OCI-LY3 (cell line): ENCODE data around the gene PSEN1.

Experiments
- EZH2phosphoT487 ChIP-seq: fragments of 200-600 bp; shearing (Covaris generic); IDR thresholded peaks from 2 replicates; pipeline ENCODE4 v1.6.1; 2018; ENCODE audit warnings: antibody characterized with exemption, mixed run types, low read depth
- TF ChIP-seq, protein P1 (sequence below): fragments of 200-600, 300-600 bp; sonication (generic); IDR thresholded peaks from 2 replicates; pipeline ENCODE4 v1.5.1; 2014; ENCODE audit warnings: antibody characterized with exemption, low read length, low read depth

DNA sequence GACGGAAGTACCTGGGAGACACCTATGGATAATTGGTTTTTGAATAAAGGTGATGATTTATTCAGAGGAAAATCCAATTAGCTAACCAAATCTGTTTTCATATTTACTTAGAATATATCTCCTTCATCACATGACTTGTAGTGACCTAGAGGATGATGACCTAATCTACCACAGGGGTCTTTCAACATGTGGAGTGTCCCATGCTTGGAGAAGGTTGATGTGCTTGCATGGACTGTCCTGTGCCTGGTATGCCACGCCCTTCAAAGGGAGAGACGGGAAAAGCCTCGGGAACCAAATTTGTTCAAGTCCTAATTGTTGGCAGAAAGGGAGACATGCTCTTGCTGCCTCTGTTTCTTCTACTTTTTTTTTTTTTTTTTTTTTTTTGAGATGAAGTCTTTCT is 89.2 kb downstream of the PSEN1 start:
- TF ChIP-seq, protein P1, sequence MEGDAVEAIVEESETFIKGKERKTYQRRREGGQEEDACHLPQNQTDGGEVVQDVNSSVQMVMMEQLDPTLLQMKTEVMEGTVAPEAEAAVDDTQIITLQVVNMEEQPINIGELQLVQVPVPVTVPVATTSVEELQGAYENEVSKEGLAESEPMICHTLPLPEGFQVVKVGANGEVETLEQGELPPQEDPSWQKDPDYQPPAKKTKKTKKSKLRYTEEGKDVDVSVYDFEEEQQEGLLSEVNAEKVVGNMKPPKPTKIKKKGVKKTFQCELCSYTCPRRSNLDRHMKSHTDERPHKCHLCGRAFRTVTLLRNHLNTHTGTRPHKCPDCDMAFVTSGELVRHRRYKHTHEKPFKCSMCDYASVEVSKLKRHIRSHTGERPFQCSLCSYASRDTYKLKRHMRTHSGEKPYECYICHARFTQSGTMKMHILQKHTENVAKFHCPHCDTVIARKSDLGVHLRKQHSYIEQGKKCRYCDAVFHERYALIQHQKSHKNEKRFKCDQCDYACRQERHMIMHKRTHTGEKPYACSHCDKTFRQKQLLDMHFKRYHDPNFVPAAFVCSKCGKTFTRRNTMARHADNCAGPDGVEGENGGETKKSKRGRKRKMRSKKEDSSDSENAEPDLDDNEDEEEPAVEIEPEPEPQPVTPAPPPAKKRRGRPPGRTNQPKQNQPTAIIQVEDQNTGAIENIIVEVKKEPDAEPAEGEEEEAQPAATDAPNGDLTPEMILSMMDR, result no peak
- TF ChIP-seq EZH2phosphoT487, result no peak
